HEK293T (cell line): ENCODE results near the gene SRP68.

Experiments
- CTBP1 ChIP-seq: fragments of 450-650 bp; IDR thresholded peaks from 2 replicates; pipeline ENCODE4 v1.6.1; 2016; ENCODE audit warnings: borderline replicate concordance
- PKNOX1 ChIP-seq: fragments of 450-650 bp; IDR thresholded peaks from 2 replicates; pipeline ENCODE4 v1.6.1; 2016

GRCh38 chr17:76085066-76085730, 12.9 kb upstream of the SRP68 start:
- TF ChIP-seq CTBP1 (no peak), PKNOX1 (no peak)
